GM23248 (cell line): ENCODE results near the gene MLN.

Experiments
- EZH2 ChIP-seq: fragments of 200-600 bp; sonication (generic); IDR thresholded peaks from 2 replicates; pipeline ENCODE4 v1.6.1; 2018; ENCODE audit warnings: antibody characterized with exemption, mild to moderate bottlenecking; ENCODE audit not compliant: insufficient read depth, poor library complexity, severe bottlenecking
- EZH2phosphoT487 ChIP-seq: fragments of 200-600 bp; sonication (generic); IDR thresholded peaks from 2 replicates; pipeline ENCODE4 v1.6.1; 2018; ENCODE audit warnings: antibody characterized with exemption, moderate library complexity, mild to moderate bottlenecking, low read depth; ENCODE audit not compliant: insufficient read depth

DNA sequence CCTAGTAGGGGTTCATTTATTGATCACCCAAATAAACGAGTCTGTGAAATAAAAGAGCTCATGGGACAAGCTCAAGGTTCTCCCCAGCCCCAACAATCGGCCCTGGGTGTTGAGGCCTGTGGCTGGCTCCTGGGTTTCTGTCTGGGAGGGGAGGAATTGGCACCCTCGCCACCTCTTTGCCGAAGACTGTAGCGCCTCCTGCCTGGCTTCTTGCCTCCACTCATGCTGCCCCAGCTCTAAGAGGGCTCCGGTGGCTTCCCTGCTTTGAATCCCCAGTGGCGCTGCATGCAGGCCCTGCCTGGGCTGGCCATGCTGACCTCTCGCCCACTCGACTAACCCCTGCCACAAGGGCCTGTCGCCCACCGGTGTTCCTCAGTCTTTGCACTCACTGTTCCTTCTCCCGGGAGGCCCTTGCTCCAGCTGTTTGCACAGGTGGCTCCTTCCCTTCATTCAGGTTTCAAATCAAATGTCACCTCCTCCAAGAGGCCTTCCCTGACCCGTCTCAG lies 5.4 kb downstream of the MLN start:
- TF ChIP-seq EZH2 (no peak), EZH2phosphoT487 (no peak)
